Testis (tissue), 2 donors: ENCODE data around the gene C17orf75.

ENCODE experiments used
- CTCF ChIP-seq, 3 experiments: fragments of 450-650 bp in 2 of 3; fragments of 200-600 bp in 1 of 3; sonication (generic) in 1 of 3; IDR thresholded peaks; one replicate each; pipeline ENCODE4 v1.5.1; 2016 to 2019; ENCODE audit warnings: antibody characterized with exemption in 3 of 3, mild to moderate bottlenecking in 2 of 3, moderate library complexity in 1 of 3
- POLR2A ChIP-seq: fragments of 450-650 bp; IDR thresholded peaks from one replicate; pipeline ENCODE4 v1.6.1; 2017; ENCODE audit warnings: antibody characterized with exemption, mild to moderate bottlenecking, moderate library complexity

DNA sequence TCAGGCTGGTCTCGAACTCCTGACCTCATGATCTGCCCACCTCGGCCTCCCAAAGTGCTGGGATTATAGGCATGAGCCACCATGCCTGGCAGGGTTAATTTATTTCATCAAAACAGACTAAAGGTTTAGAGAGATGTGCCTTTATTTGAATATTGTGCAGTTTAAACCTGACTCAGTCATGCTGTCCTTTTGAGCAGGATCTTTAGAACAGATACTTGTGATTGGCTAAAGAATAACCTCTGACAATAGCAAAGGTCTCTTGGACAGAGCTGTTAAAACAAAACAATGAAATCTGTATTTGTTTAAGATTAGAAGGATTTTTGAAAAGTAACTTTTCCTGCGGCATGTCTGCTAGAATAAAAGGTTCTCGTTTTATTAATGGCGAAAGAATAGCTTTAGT is 44.0 kb upstream of the C17orf75 start:
- TF ChIP-seq CTCF (IDR thresholded peaks at IDR 0.05), result no peak
- TF ChIP-seq POLR2A, result no peak
